HCT116 (cell line): ENCODE measurements around the gene CDH24. TPM values are rescaled to one million over a fixed set of nuclear protein-coding genes. Genes with fewer than 3 reads are reported as not detected.

Experiments
- ATAC-seq: fragments of 200-7000 bp; cut with Tn5 transposase; 2 replicates; pipeline ENCODE4 v1.9.1; 2020; ENCODE audit warnings: mild to moderate bottlenecking, moderate library complexity
- BruUV-seq: library from RNA; stranded (reverse); fragments of 400-500 nt; replicated peaks from 2 replicates; lab custom pipeline; 2021; lab: Mats Ljungman, UMichigan
- CTCF ChIA-PET: fragments of 300-600 bp; sonication (Branson Sonifier 250); formaldehyde crosslinking; loops from one replicate; lab custom pipeline; 2021; ENCODE audit warnings: antibody characterized with exemption; lab: Charles Lee
- POLR2A ChIA-PET: fragments of 300-600, 350-600 bp; sonication (Branson Sonifier 250); formaldehyde crosslinking; loops from one replicate; lab custom pipeline; 2021; ENCODE audit warnings: antibody characterized with exemption; lab: Charles Lee
- RAD21 ChIA-PET, 2 experiments: fragments of 300-600 bp; sonication (Branson Sonifier 250); formaldehyde crosslinking; loops; one replicate each; lab custom pipeline; 2023; ENCODE audit warnings: low total read pairs in 2 of 2; ENCODE audit not compliant: uncharacterized antibody in 2 of 2, unreplicated experiment in 2 of 2, low non-redundant PET in 1 of 2; lab: Charles Lee
- DNase-seq: peaks from one replicate; pipeline ENCODE4 v3.0.0-alpha.2; 2010; ENCODE audit warnings: low read depth, low spot score
- H2AFZ ChIP-seq: fragments of 200-600 bp; shearing (Covaris generic), sonication (generic); 2 replicates; pipeline ENCODE4 v1.6.1; 2017; ENCODE audit warnings: low read depth, mixed run types, mixed read lengths, antibody characterized with exemption, low read length; ENCODE audit not compliant: poor library complexity, severe bottlenecking
- H3K27ac ChIP-seq: 2 replicates; pipeline ENCODE4 v1.5.1; 2012; ENCODE audit warnings: low read depth, low read length
- H3K27me3 ChIP-seq: fragments of 200-600 bp; sonication (generic); 2 replicates; pipeline ENCODE4 v1.6.1; 2016; ENCODE audit warnings: mixed run types, low read length, mixed read lengths; ENCODE audit not compliant: insufficient read depth
- H3K36me3 ChIP-seq, 2 experiments: fragments of 200-500 bp in 1 of 2; fragments of 200-600 bp in 1 of 2; sonication (Bioruptor generic) in 1 of 2; sonication (generic) in 1 of 2; 2 replicates each; pipeline versions ENCODE4 v1.5.1 to v1.6.1; 2014 to 2016; ENCODE audit warnings: low read length in 2 of 2, inconsistent platforms in 1 of 2, mixed read lengths in 1 of 2, mixed run types in 1 of 2; ENCODE audit not compliant: insufficient read depth in 2 of 2, control insufficient read depth in 1 of 2
- H3K4me1 ChIP-seq, 2 experiments: fragments of 200-600 bp in 1 of 2; sonication (generic) in 1 of 2; 2 replicates each; pipeline versions ENCODE4 v1.5.1 to v1.6.1; 2012 to 2017; ENCODE audit warnings: low read length in 2 of 2, inconsistent platforms in 1 of 2, mild to moderate bottlenecking in 1 of 2, mixed read lengths in 1 of 2, mixed run types in 1 of 2, moderate library complexity in 1 of 2; ENCODE audit not compliant: insufficient read depth in 2 of 2, control insufficient read depth in 1 of 2
- H3K4me2 ChIP-seq: fragments of 200-600 bp; sonication (generic); 2 replicates; pipeline ENCODE4 v1.6.1; 2017; ENCODE audit warnings: mixed run types, low read length, mixed read lengths
- H3K4me3 ChIP-seq, 2 experiments: fragments of 200-600 bp in 1 of 2; sonication (generic) in 1 of 2; replicated peaks in 1 of 2; 2 replicates each; pipeline ENCODE4 v1.5.1; 2011 to 2016; ENCODE audit warnings: low read length in 2 of 2, control low read depth in 1 of 2, low read depth in 1 of 2, mild to moderate bottlenecking in 1 of 2, mixed read lengths in 1 of 2, mixed run types in 1 of 2
- H3K79me2 ChIP-seq: fragments of 200-600 bp; sonication (generic); 2 replicates; pipeline ENCODE4 v1.6.1; 2017; ENCODE audit warnings: mild to moderate bottlenecking, mixed run types, low read length, moderate library complexity, mixed read lengths; ENCODE audit not compliant: insufficient read depth
- H3K9ac ChIP-seq: fragments of 200-600 bp; sonication (generic); 2 replicates; pipeline ENCODE4 v1.6.1; 2016; ENCODE audit warnings: low read length, mixed read lengths
- H3K9me2 ChIP-seq: fragments of 200-600 bp; sonication (generic), shearing (Covaris generic); 2 replicates; pipeline ENCODE4 v1.6.1; 2017; ENCODE audit warnings: mixed run types, mild to moderate bottlenecking, moderate library complexity; ENCODE audit not compliant: insufficient read depth
- H3K9me3 ChIP-seq, 2 experiments: fragments of 200-500 bp in 1 of 2; fragments of 200-600 bp in 1 of 2; sonication (Bioruptor generic) in 1 of 2; sonication (generic) in 1 of 2; 2 replicates each; pipeline ENCODE4 v1.6.1; 2014 to 2017; ENCODE audit warnings: low read length in 2 of 2, mixed read lengths in 2 of 2, inconsistent platforms in 1 of 2, low read depth in 1 of 2, mild to moderate bottlenecking in 1 of 2, mixed run types in 1 of 2, moderate library complexity in 1 of 2; ENCODE audit not compliant: control insufficient read depth in 1 of 2, insufficient read depth in 1 of 2
- H4K20me1 ChIP-seq: fragments of 200-600 bp; sonication (generic), shearing (Covaris generic); 2 replicates; pipeline ENCODE4 v1.6.1; 2017; ENCODE audit warnings: mixed run types, mild to moderate bottlenecking, moderate library complexity; ENCODE audit not compliant: insufficient read depth
- ELF1 ChIP-seq: IDR thresholded peaks from 2 replicates; pipeline ENCODE4 v1.6.1; 2012; ENCODE audit warnings: low read depth, borderline replicate concordance
- EZH2phosphoT487 ChIP-seq: fragments of 200-600 bp; IDR thresholded peaks from 2 replicates; pipeline ENCODE4 v1.6.1; 2018; ENCODE audit warnings: antibody characterized with exemption, borderline replicate concordance
- JUND ChIP-seq: IDR thresholded peaks from 2 replicates; pipeline ENCODE4 v1.6.1; 2012
- SIN3A ChIP-seq: IDR thresholded peaks from 2 replicates; pipeline ENCODE4 v1.6.1; 2012; ENCODE audit warnings: low read depth
- SRF ChIP-seq: IDR thresholded peaks from 2 replicates; pipeline ENCODE4 v1.6.1; 2012; ENCODE audit warnings: low read depth
- TCF7L2 ChIP-seq: IDR thresholded peaks from 2 replicates; pipeline ENCODE4 v1.7.0; 2011; ENCODE audit warnings: borderline replicate concordance, inconsistent platforms; ENCODE audit not compliant: insufficient read depth, insufficient read length; ENCODE audit errors: extremely low read depth
- YY1 ChIP-seq: IDR thresholded peaks from 2 replicates; pipeline ENCODE4 v1.6.1; 2011; ENCODE audit warnings: low read length, low read depth, moderate library complexity, mild to moderate bottlenecking; ENCODE audit not compliant: insufficient replicate concordance; ENCODE audit errors: extremely low read depth
- ZFX ChIP-seq: fragments of 450-650 bp; IDR thresholded peaks from 2 replicates; pipeline ENCODE4 v1.6.1; 2017
- ZNF274 ChIP-seq: fragments of 200-500 bp; sonication (Bioruptor generic); IDR thresholded peaks from 2 replicates; pipeline ENCODE4 v1.6.1; 2014; ENCODE audit warnings: mild to moderate bottlenecking, low read depth, low read length, inconsistent platforms
- intact Hi-C: fragments of 100-400 bp; cut with micrococcal nuclease; formaldehyde crosslinking; loops from 2 replicates; pipeline ENCODE4 v1.10.0; 2022
- total RNA-seq: library from RNA; stranded (reverse); gene quantifications from one replicate; pipeline ENCODE4 v1.2.1, GENCODE V29; 2021; ENCODE audit not compliant: unreplicated experiment

CDH24 gene
- total RNA-seq, 1 experiment from 2014 or later, result 19.3 TPM

- H2AFZ ChIP-seq, result no peak overlapping the region
- H3K9me2 ChIP-seq, result no peaks in the 10 kb centered on the region
- H3K4me2 ChIP-seq, result no peak overlapping the region
- TF ChIP-seq ZFX (no peak), EZH2phosphoT487 (no peak), TCF7L2 (no peak), SIN3A (no peak), ELF1 (no peak)
- TF ChIP-seq, all 23 proteins: peak for 0
- no peak overlapping the region for H3K4me3 ChIP-seq
- intact Hi-C loops, result no loop called here
- no peak overlapping the region for H3K9ac ChIP-seq
- H3K4me1 ChIP-seq, result peaks cover 35 to 42% of the 10 kb centered on the region in 2 experiments
- peaks cover 66% of the 10 kb centered on the region for H3K79me2 ChIP-seq
- H4K20me1 ChIP-seq, result no peaks in the 10 kb centered on the region
- RAD21 ChIA-PET, result no interaction called here
- H3K27me3 ChIP-seq, result no peaks in the 10 kb centered on the region
- CTCF ChIA-PET, result interaction anchor here (1.3 kb wide), 2 partner anchors 12 to 80 kb away, joined by 3 read pairs; no protein-coding TSS in a partner anchor
- peaks cover 47 to 67% of the 10 kb centered on the region in 2 experiments for H3K36me3 ChIP-seq
- H3K9me3 ChIP-seq, result no peaks in the 10 kb centered on the region
- H3K27ac ChIP-seq, result no peak overlapping the region
- POLR2A ChIA-PET, result interaction anchor here (1.9 kb wide), 1 partner anchor 42 kb away, joined by 10 read pairs; no protein-coding TSS in a partner anchor
- ATAC-seq (no peak), DNase-seq (no peak)
- no TSS peak for BruUV-seq
These were observed 9.8 kb upstream of the CDH24 start for GRCh38 chr14:23066855-23067744.

GRCh38 chr14:23066368-23066767 is 9.0 kb upstream of the CDH24 start:
- Histone ChIP-seq H3K4me2 (no peak overlapping the region), H3K79me2 (peaks cover 61% of the 10 kb centered on the region), H3K4me3 (no peak overlapping the region), H3K4me1 (peaks cover 33 to 42% of the 10 kb centered on the region in 2 experiments; a peak in 3 of 4 replicates), H3K9me2 (no peaks in the 10 kb centered on the region), H3K9ac (no peak overlapping the region), H3K36me3 (peaks cover 48 to 69% of the 10 kb centered on the region in 2 experiments), H3K9me3 (no peaks in the 10 kb centered on the region), H4K20me1 (no peaks in the 10 kb centered on the region), H3K27ac (no peak overlapping the region), H2AFZ (no peak overlapping the region), H3K27me3 (no peaks in the 10 kb centered on the region)
- intact Hi-C loops, result no loop called here
- CTCF ChIA-PET, result interaction anchor here (1.3 kb wide), 2 partner anchors 12 to 80 kb away, joined by 3 read pairs; no protein-coding TSS in a partner anchor
- BruUV-seq, result no TSS peak
- no peak for ATAC-seq
- RAD21 ChIA-PET, result no interaction called here
- TF ChIP-seq ZNF274 (no peak), SRF (no peak), YY1 (no peak), JUND (no peak)
- POLR2A ChIA-PET, result interaction anchor here (0.8 kb wide), 1 partner anchor 8 kb away, joined by 3 read pairs; no protein-coding TSS in a partner anchor
- no peak for DNase-seq
